HCT116 (cell line): ENCODE results near the gene ACSL5.

Source experiments
- EZH2 ChIP-seq: fragments of 200-600 bp; sonication (generic); IDR thresholded peaks from 2 replicates; pipeline ENCODE4 v1.6.1; 2017; ENCODE audit warnings: antibody characterized with exemption, mixed run types
- POLR2A ChIP-seq: IDR thresholded peaks from 2 replicates; pipeline ENCODE4 v1.7.0; 2011; ENCODE audit warnings: borderline replicate concordance; ENCODE audit not compliant: insufficient read depth, insufficient read length; ENCODE audit errors: extremely low read depth
- ZFX ChIP-seq: fragments of 450-650 bp; IDR thresholded peaks from 2 replicates; pipeline ENCODE4 v1.6.1; 2017
- TF ChIP-seq, protein P1 (sequence below), 3 experiments: fragments of 200-600 bp in 1 of 3; sonication (generic) in 1 of 3; IDR thresholded peaks in 2 of 3; conservative IDR thresholded peaks in 1 of 3; 2 replicates each; pipeline ENCODE4 v1.5.1; 2012 to 2017; ENCODE audit warnings: low read depth in 2 of 3, low read length in 2 of 3, antibody characterized with exemption in 1 of 3, borderline replicate concordance in 1 of 3, control low read depth in 1 of 3, mild to moderate bottlenecking in 1 of 3, mixed read lengths in 1 of 3, mixed run types in 1 of 3, moderate library complexity in 1 of 3; ENCODE audit not compliant: insufficient read depth in 1 of 3

GRCh38 chr10:112421731-112422130, 47.8 kb downstream of the ACSL5 start:
- TF ChIP-seq, protein P1, sequence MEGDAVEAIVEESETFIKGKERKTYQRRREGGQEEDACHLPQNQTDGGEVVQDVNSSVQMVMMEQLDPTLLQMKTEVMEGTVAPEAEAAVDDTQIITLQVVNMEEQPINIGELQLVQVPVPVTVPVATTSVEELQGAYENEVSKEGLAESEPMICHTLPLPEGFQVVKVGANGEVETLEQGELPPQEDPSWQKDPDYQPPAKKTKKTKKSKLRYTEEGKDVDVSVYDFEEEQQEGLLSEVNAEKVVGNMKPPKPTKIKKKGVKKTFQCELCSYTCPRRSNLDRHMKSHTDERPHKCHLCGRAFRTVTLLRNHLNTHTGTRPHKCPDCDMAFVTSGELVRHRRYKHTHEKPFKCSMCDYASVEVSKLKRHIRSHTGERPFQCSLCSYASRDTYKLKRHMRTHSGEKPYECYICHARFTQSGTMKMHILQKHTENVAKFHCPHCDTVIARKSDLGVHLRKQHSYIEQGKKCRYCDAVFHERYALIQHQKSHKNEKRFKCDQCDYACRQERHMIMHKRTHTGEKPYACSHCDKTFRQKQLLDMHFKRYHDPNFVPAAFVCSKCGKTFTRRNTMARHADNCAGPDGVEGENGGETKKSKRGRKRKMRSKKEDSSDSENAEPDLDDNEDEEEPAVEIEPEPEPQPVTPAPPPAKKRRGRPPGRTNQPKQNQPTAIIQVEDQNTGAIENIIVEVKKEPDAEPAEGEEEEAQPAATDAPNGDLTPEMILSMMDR (IDR thresholded peaks at IDR 0.05 in 2 of 3, conservative IDR thresholded peaks at IDR 0.05 in 1 of 3; ENCODE audit: borderline replicate concordance in 1 of 3, insufficient read depth in 1 of 3, low read depth in 2 of 3, low read length in 2 of 3) = no peak
- TF ChIP-seq ZFX = no peak
- no peak for TF ChIP-seq POLR2A
- TF ChIP-seq EZH2 = no peak
